Sigmoid colon (tissue), 7 donors: Measurements from ENCODE around the gene RHOH. TPM values are rescaled to one million over a fixed set of nuclear protein-coding genes. Genes with fewer than 3 reads are reported as not detected.

Experiments
- DNase-seq: peaks from one replicate; pipeline ENCODE4 v3.0.0-alpha.2; 2019
- H3K27ac ChIP-seq, 4 donors: fragments of 200-600 bp; sonication (generic); one replicate each; pipeline ENCODE4 v1.5.1; 2016 to 2019; ENCODE audit warnings: mild to moderate bottlenecking in 1 of 4
- H3K27me3 ChIP-seq, 3 donors: fragments of 200-600 bp; sonication (generic); one replicate each; pipeline ENCODE4 v1.5.1; 2019; ENCODE audit warnings: mild to moderate bottlenecking in 1 of 3
- H3K36me3 ChIP-seq, 4 donors: fragments of 200-600 bp; sonication (generic); one replicate each; pipeline ENCODE4 v1.5.1; 2016 to 2019
- H3K4me1 ChIP-seq, 4 donors: fragments of 200-600 bp; sonication (generic); one replicate each; pipeline ENCODE4 v1.5.1; 2017 to 2019
- H3K4me3 ChIP-seq, 4 donors: fragments of 200-600 bp; sonication (generic); one replicate each; pipeline ENCODE4 v1.5.1; 2017 to 2019; ENCODE audit warnings: mild to moderate bottlenecking in 2 of 4, moderate library complexity in 1 of 4
- H3K9me3 ChIP-seq, 4 donors: fragments of 200-600 bp in 3 of 4; sonication (generic) in 3 of 4; one replicate each; pipeline versions ENCODE4 v1.5.1 to v1.6.1; 2013 to 2019
- EP300 ChIP-seq, 4 donors: sonication (generic); formaldehyde crosslinking; IDR thresholded peaks; one replicate each; pipeline ENCODE4 v1.6.1; 2017; ENCODE audit warnings: antibody characterized with exemption in 4 of 4
- POLR2A ChIP-seq, 2 donors: fragments of 450-650 bp; IDR thresholded peaks; one replicate each; pipeline ENCODE4 v1.6.1; 2016; ENCODE audit warnings: antibody characterized with exemption in 2 of 2, mild to moderate bottlenecking in 2 of 2, moderate library complexity in 2 of 2
- POLR2AphosphoS5 ChIP-seq, 4 donors: sonication (generic); formaldehyde crosslinking; IDR thresholded peaks; one replicate each; pipeline ENCODE4 v1.6.1; 2017; ENCODE audit warnings: antibody characterized with exemption in 4 of 4
- WGBS, 2 donors: extraction: QIAGEN DNeasy Blood & Tissue Kit; methylation state at CpG; one replicate each; pipeline ENCODE4 v1.1.7; 2013; 5-methylcytosine and 5-hydroxymethylcytosine counted together
- intact Hi-C: fragments of 100-400 bp; cut with DNase I; formaldehyde crosslinking; loops from one replicate; pipeline ENCODE4 v1.15.1; 2023
- polyA plus RNA-seq, 3 donors: library from polyadenylated mRNA; stranded (reverse); fragments of 200-250 nt; gene quantifications; one replicate each; pipeline ENCODE4 v1.2.3, GENCODE V29; 2013
- total RNA-seq, 4 donors: library from RNA; depleted of rRNA; stranded (reverse); fragments of >200 nt; gene quantifications; one replicate each; pipeline ENCODE4 v1.1.0, GENCODE V29; 2016
- TF ChIP-seq, protein P1 (sequence below), 4 experiments: fragments of 450-650 bp in 3 of 4; fragments of 200-600 bp in 1 of 4; IDR thresholded peaks; one replicate each; pipeline ENCODE4 v1.5.1; 2016 to 2019; ENCODE audit warnings: antibody characterized with exemption in 4 of 4, mild to moderate bottlenecking in 3 of 4, moderate library complexity in 2 of 4
- donor health status: healthy with polysubstance abuse.
- donor health status: Bipolar disorder and iron deficiency.
- donor health status: healthy.

RHOH gene
- total and polyA plus RNA-seq, 7 donors: 0.49 to 38.8 (median 1.4) TPM

DNA sequence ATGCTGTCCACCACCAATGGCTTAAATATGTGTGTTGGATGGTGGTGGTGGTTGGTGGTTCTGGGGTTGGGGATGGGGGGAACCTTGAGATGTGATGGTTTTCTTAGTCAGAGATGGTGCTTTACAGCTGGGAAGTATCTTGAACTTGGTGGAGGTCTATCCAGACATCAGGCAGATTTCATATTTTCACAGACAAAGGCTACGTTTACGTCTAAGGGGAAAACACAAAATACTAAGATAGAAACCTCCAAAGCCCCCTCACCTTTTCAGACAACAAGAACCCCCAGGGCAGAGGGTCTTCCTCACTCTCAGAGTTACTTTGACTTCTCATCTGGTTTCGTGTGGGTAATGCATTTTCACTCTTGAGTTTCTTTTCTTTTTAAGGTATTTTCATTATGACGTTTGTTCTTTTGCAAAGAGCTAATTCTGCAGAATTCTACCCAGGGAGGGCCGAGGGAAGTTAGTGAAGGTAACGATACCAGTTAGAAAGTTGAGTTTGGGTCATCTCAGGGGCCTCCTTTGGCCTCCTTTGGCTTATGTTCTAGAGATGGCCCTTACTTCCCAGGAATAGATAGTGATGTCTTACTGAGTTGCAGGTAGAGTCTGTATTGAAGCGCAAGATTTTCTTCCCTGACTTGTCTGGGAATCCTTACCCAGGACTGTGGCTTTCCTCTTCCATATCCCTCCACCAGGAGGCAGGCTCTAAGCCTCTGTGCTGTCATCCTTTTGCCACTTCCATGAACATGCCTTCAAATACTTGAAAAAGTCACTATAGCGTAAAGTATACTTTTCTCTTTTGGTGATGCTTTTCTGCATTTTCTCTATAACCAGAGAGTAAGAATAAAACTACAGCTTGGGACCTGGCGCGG lies 31.9 kb downstream of the RHOH start:
- Histone ChIP-seq H3K4me3 (no peak overlapping the region), H3K27me3 (no peaks in the 10 kb centered on the region), H3K9me3 (no peaks in the 10 kb centered on the region), H3K27ac (no peak overlapping the region), H3K36me3 (no peaks in the 10 kb centered on the region), H3K4me1 (no peaks in the 10 kb centered on the region)
- intact Hi-C loops: no loop called here
- TF ChIP-seq POLR2A (IDR thresholded peaks at IDR 0.05) (no peak), EP300 (IDR thresholded peaks at IDR 0.05) (no peak)
- 76 to 89% methylated on average over 10 of the region's 10 CpGs for WGBS, 2 donors
- DNase-seq: no peak

DNA sequence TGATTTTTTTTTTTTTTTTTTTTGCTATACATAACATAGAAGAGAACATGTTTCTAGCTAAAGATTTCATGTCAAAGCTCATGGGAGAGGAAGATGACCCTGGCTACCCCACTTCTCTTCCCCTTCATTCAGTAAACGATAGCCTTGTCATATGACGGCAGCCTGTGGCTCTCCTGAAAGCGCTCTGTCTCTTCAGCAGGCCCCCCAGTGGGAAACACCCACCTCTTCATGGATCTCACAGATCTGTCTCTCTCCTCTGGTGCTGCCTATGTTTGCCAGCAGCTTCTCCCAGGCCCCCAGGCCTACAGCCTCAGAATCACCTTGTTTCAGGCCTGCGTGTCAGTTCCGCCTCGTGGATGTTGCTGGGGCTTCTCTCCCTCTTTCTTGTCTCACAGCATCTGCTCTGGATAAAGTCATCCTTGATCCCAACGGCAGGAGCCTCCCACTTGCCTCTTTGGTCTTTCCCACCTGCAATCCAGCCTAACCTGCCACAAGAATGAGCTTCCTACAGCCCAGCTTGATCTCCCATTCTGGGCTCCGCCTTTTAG lies 34.6 kb downstream of the RHOH start:
- 80 to 92% methylated on average over 8 of the region's 8 CpGs for WGBS, 2 donors
- Histone ChIP-seq H3K4me1 (no peaks in the 10 kb centered on the region), H3K27me3 (no peaks in the 10 kb centered on the region), H3K9me3 (no peaks in the 10 kb centered on the region), H3K27ac (no peak overlapping the region), H3K36me3 (no peaks in the 10 kb centered on the region), H3K4me3 (no peak overlapping the region)
- TF ChIP-seq, protein P1, sequence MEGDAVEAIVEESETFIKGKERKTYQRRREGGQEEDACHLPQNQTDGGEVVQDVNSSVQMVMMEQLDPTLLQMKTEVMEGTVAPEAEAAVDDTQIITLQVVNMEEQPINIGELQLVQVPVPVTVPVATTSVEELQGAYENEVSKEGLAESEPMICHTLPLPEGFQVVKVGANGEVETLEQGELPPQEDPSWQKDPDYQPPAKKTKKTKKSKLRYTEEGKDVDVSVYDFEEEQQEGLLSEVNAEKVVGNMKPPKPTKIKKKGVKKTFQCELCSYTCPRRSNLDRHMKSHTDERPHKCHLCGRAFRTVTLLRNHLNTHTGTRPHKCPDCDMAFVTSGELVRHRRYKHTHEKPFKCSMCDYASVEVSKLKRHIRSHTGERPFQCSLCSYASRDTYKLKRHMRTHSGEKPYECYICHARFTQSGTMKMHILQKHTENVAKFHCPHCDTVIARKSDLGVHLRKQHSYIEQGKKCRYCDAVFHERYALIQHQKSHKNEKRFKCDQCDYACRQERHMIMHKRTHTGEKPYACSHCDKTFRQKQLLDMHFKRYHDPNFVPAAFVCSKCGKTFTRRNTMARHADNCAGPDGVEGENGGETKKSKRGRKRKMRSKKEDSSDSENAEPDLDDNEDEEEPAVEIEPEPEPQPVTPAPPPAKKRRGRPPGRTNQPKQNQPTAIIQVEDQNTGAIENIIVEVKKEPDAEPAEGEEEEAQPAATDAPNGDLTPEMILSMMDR (IDR thresholded peaks at IDR 0.05): no peak
- TF ChIP-seq EP300 (IDR thresholded peaks at IDR 0.05) (no peak), POLR2AphosphoS5 (IDR thresholded peaks at IDR 0.05) (no peak), POLR2A (IDR thresholded peaks at IDR 0.05) (no peak)
- DNase-seq: no peak
- intact Hi-C loops: no loop called here

DNA sequence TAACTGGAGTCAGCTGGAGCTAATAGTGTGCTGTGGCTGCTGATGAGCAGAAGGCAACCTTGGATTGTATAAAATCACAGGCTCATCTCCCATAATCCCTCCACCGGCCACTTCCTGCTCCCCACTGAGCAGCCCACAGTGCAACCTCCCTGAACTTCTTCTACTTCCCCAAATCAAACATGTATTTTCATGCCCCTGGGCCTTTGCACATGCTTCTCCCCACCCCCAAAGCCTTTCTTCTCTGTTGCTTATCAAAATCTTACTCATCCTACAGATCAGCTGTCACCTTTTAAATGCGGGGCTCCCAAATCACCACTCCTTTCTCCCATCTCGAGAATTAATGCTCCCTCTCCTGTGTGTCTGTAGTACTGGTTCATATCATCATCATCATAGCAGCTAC lies 35.8 kb downstream of the RHOH start:
- DNase-seq: no peak
- intact Hi-C loops: no loop called here
- no peak overlapping the region for H3K27ac ChIP-seq
- H3K36me3 ChIP-seq: no peaks in the 10 kb centered on the region
- H3K27me3 ChIP-seq: no peaks in the 10 kb centered on the region
- no peaks in the 10 kb centered on the region for H3K9me3 ChIP-seq
- WGBS, 2 donors: 78 to 87% methylated on average over 3 of the region's 3 CpGs
- TF ChIP-seq EP300 (IDR thresholded peaks at IDR 0.05) (no peak), POLR2A (IDR thresholded peaks at IDR 0.05) (no peak), POLR2AphosphoS5 (IDR thresholded peaks at IDR 0.05) (no peak)
- TF ChIP-seq, protein P1 (IDR thresholded peaks at IDR 0.05): no peak
- no peak overlapping the region for H3K4me3 ChIP-seq
- H3K4me1 ChIP-seq: no peaks in the 10 kb centered on the region

DNA sequence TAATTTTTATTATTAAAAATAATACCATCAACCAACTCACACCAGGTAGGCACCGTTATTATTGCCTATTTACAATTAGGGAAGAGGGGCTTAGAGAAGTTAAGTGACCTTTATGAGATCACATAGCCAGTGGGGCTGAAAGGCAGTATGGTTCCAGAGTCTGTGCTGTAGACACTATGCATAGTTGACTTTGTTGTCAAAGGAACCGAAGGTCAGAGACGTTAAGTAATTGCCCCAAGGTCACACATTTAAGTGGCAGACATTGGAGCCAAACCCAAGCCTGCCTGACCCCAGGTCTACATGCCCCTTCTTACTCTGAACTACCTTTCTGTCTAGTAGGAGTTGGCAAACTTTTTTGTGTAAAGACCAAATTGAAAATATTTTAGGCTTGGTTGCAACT lies 36.4 kb downstream of the RHOH start:
- 57 to 83% methylated on average over 3 of the region's 3 CpGs for WGBS, 2 donors
- Histone ChIP-seq H3K4me1 (no peaks in the 10 kb centered on the region), H3K9me3 (no peaks in the 10 kb centered on the region), H3K36me3 (no peaks in the 10 kb centered on the region), H3K27ac (no peak overlapping the region), H3K4me3 (no peak overlapping the region), H3K27me3 (no peaks in the 10 kb centered on the region)
- no peak for TF ChIP-seq POLR2A (IDR thresholded peaks at IDR 0.05)
- no peak for TF ChIP-seq POLR2AphosphoS5 (IDR thresholded peaks at IDR 0.05)
- no peak for TF ChIP-seq EP300 (IDR thresholded peaks at IDR 0.05)
- TF ChIP-seq, protein P1 (IDR thresholded peaks at IDR 0.05): no peak
- intact Hi-C loops: no loop called here
- DNase-seq: no peak

DNA sequence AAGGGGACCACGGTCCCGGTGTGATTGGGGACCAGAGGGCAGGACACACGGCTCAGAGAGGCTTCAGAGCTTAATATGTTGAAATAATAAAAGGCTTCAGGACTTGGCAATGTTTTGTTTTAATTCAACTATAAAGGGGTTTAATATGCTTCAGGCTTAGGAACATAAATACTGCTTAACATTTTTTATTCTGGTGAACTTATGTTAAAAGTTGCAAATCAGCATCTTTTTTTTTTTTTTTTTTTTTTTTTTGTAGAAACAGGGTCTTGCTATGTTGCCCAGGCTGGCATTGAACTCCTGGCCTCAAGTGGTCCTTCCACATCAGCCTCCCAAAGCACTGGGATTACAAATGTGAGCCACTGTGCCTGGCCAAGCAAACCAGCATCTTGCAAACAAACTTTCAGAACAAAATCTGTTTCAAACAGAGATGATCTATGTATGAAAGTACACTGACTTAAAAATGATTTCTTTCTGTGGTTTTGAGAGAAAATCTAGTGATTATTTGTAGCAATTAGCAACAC lies 37.7 kb downstream of the RHOH start:
- TF ChIP-seq POLR2A (IDR thresholded peaks at IDR 0.05) (no peak), EP300 (IDR thresholded peaks at IDR 0.05) (no peak), POLR2AphosphoS5 (IDR thresholded peaks at IDR 0.05) (no peak)
- TF ChIP-seq, protein P1 (IDR thresholded peaks at IDR 0.05): no peak
- H3K4me3 ChIP-seq: no peak overlapping the region
- H3K27ac ChIP-seq: no peak overlapping the region
- intact Hi-C loops: no loop called here
- 78 to 84% methylated on average over 3 of the region's 3 CpGs for WGBS, 2 donors
- H3K9me3 ChIP-seq: no peaks in the 10 kb centered on the region
- H3K4me1 ChIP-seq: no peaks in the 10 kb centered on the region
- DNase-seq: no peak
- H3K36me3 ChIP-seq: no peaks in the 10 kb centered on the region
- no peaks in the 10 kb centered on the region for H3K27me3 ChIP-seq
